ENCODE measurements around the gene PCNX2.

The PCNX2 gene

GRCh38 chr1:233338102-233338501 is 42.6 kb upstream of the PCNX2 start:
- no peak for TF ChIP-seq CTCF (IDR thresholded peaks at IDR 0.05; ENCODE audit: low read depth, low read length)
- Histone ChIP-seq H3K36me3 (no peaks in the 10 kb centered on the region), H3K27me3 (peaks cover 48% of the 10 kb centered on the region)

GRCh38 chr1:233337505-233337904 is 42.0 kb upstream of the PCNX2 start:
- Histone ChIP-seq H3K4me1 (no peaks in the 10 kb centered on the region), H3K4me3 (ENCODE audit: low read depth, low read length) (no peak overlapping the region), H3K9me3 (no peaks in the 10 kb centered on the region), H3K36me3 (no peaks in the 10 kb centered on the region), H3K27me3 (peaks cover 49% of the 10 kb centered on the region)
- no peak for TF ChIP-seq CTCF (IDR thresholded peaks at IDR 0.05; ENCODE audit: low read depth, low read length)
- no peak for DNase-seq

More at GRCh38 chr1:233338102-233338501, 42.6 kb upstream of the PCNX2 start:
- Histone ChIP-seq H3K9me3 (no peaks in the 10 kb centered on the region), H3K4me3 (ENCODE audit: low read depth, low read length) (no peak overlapping the region), H3K4me1 (no peaks in the 10 kb centered on the region)
- no peak for DNase-seq

GRCh38 chr1:233336554-233337456 is 41.3 kb upstream of the PCNX2 start:
- Histone ChIP-seq H3K4me1 (no peaks in the 10 kb centered on the region), H3K36me3 (no peaks in the 10 kb centered on the region)
- no peak for DNase-seq

GRCh38 chr1:233334092-233334491 is 38.6 kb upstream of the PCNX2 start:
- Histone ChIP-seq H3K27me3 (peaks cover 48% of the 10 kb centered on the region), H3K9me3 (no peaks in the 10 kb centered on the region), H3K4me1 (no peaks in the 10 kb centered on the region), H3K4me3 (ENCODE audit: low read depth, low read length) (no peak overlapping the region), H3K36me3 (no peaks in the 10 kb centered on the region)
- TF ChIP-seq CTCF (IDR thresholded peaks at IDR 0.05; ENCODE audit: low read depth, low read length) = no peak
- no peak for DNase-seq

More at GRCh38 chr1:233336554-233337456, 41.3 kb upstream of the PCNX2 start:
- TF ChIP-seq CTCF (IDR thresholded peaks at IDR 0.05; ENCODE audit: low read depth, low read length) = no peak
- H3K4me3 ChIP-seq (ENCODE audit: low read depth, low read length) = no peak overlapping the region
- peaks cover 54% of the 10 kb centered on the region for H3K27me3 ChIP-seq
- H3K9me3 ChIP-seq = no peaks in the 10 kb centered on the region

GRCh38 chr1:233333086-233333485 is 37.6 kb upstream of the PCNX2 start:
- no peak for DNase-seq
- Histone ChIP-seq H3K9me3 (no peaks in the 10 kb centered on the region), H3K36me3 (no peaks in the 10 kb centered on the region), H3K4me1 (no peaks in the 10 kb centered on the region), H3K4me3 (ENCODE audit: low read depth, low read length) (no peak overlapping the region), H3K27me3 (peaks cover 50% of the 10 kb centered on the region)
- no peak for TF ChIP-seq CTCF (IDR thresholded peaks at IDR 0.05; ENCODE audit: low read depth, low read length)
